ENCODE results near the gene CCDC40.

- TF ChIP-seq, protein P1, sequence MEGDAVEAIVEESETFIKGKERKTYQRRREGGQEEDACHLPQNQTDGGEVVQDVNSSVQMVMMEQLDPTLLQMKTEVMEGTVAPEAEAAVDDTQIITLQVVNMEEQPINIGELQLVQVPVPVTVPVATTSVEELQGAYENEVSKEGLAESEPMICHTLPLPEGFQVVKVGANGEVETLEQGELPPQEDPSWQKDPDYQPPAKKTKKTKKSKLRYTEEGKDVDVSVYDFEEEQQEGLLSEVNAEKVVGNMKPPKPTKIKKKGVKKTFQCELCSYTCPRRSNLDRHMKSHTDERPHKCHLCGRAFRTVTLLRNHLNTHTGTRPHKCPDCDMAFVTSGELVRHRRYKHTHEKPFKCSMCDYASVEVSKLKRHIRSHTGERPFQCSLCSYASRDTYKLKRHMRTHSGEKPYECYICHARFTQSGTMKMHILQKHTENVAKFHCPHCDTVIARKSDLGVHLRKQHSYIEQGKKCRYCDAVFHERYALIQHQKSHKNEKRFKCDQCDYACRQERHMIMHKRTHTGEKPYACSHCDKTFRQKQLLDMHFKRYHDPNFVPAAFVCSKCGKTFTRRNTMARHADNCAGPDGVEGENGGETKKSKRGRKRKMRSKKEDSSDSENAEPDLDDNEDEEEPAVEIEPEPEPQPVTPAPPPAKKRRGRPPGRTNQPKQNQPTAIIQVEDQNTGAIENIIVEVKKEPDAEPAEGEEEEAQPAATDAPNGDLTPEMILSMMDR (conservative IDR thresholded peaks at IDR 0.05; ENCODE audit: low read length), result no peak
- no peak for TF ChIP-seq EZH2phosphoT487 (IDR thresholded peaks at IDR 0.05; ENCODE audit: borderline replicate concordance, low read depth, low read length)
Observed at GRCh38 chr17:80126449-80126715, 89.9 kb downstream of the CCDC40 start.
